HG02884 (cell line): ENCODE results near the gene DAZAP1.
"Not testable (repeated sequence)": the region's sequence is repeated elsewhere in the genome, so short reads cannot be mapped to it uniquely, and the experiment has no call there.

Experiments
- ATAC-seq: cut with Tn5 transposase; IDR thresholded peaks from one replicate; pipeline ENCODE4 v1.9.1; 2021; ENCODE audit warnings: mild to moderate bottlenecking, moderate library complexity; ENCODE audit not compliant: unreplicated experiment

The DAZAP1 gene

GRCh38 chr19:1471010-1471514 lies 63.7 kb downstream of the DAZAP1 start:
- ATAC-seq: no peak

- no peak for ATAC-seq
Measured at GRCh38 chr19:1471515-1472160, 64.3 kb downstream of the DAZAP1 start.

- ATAC-seq: no peak
Measured at GRCh38 chr19:1472231-1473084, 65.1 kb downstream of the DAZAP1 start.

- no peak for ATAC-seq
Measured at GRCh38 chr19:1473085-1473851, 65.9 kb downstream of the DAZAP1 start.

DNA sequence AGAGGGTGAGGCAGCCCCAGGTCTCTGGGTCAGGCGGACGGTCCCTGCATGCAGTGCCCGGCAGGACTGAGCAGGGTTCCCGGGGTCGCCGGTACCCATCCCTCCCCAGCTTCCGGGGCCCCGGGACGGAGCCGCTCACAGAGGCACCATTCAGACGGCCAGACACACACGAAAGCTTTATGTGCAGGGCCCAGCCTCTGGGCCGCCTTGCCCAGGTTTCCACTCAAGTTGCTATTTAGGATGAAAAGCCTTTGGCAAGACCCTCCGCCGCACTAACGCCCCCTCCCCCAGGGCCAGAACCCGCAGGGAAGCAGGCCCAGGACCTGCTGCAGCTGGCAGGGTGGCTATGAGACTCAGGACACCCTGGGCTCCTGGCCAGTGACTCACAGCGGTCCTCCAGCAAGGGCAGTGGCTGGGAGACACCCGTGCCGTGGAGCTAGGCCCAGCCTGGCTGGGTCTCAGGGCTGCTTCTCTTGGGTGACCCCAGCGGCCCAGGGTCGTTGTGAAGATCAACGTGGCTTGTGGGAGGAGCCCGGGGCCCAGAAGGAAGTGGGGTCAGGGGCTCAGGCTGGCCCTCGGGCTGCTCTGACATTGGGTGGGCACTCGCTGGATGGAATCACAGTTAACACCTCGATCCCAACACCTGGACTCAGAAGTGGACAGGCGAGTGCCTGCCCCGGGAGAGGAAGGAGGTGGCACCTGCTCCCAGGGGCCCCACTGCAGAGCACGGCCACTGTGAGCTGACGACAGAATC lies 66.8 kb downstream of the DAZAP1 start:
- no peak for ATAC-seq

GRCh38 chr19:1474765-1475351 lies 67.5 kb downstream of the DAZAP1 start:
- no peak for ATAC-seq

- no peak for ATAC-seq
Measured at GRCh38 chr19:1475751-1476437, 68.5 kb downstream of the DAZAP1 start.

DNA sequence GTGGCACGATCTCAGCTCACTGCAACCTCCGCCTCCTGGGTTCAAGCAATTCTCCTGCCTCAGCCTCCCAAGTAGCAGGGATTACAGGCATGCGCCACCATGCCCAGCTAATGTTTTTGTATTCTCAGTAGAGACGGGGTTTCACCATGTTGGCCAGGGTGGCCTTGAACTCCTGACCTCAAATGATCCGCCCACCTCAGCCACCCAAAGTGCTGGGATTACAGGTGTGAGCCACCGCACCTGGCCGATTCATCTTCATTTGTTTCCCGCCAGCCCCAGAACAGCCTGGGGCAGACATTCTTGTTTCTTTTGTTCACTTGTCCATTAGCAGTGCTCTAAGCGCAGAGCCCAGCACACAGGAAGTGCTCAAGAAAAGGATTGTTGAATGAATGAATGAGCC lies 69.7 kb downstream of the DAZAP1 start:
- not testable (repeated sequence) for ATAC-seq

- ATAC-seq: peak; percentile 74
Measured at GRCh38 chr19:1478934-1479707, 71.7 kb downstream of the DAZAP1 start, which contains the start of gene C19orf25. Gene C19orf25, minus strand, starts transcription at chr19:1479215. Its CDS starts 312 bp downstream, at chr19:1478903.

DNA sequence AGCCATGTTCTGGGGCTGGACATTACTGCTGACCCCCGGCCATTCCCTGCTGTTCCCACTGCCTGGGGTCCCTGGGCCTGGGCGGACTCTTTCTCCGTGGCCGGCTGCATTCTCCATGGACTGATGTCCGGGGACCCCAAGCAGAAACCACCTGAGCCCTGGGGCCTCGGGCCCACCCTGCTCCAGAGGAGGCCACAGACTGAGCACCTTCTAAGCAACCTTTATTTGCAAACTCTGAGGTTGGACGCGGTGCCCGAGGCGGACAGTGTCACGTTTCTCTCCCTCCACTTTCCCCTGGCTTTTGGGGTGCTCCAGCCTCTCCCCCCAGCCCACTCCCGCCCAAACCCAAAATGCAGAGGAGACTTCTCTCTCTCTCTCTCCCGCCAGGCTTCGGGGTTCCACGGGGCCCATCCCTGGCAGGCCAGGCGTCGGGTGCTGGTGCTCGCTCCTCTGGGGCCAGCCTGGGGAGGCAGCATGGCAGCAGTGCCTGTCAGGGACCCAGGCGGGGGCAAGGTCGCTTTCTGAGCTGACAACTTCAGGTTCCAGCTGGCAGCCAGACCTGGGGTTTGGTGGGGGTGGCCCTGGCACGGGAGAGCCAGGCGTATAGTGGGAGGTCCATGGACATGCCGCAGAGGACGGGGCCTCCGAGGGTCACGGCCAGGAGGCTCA lies 74.0 kb downstream of the DAZAP1 start:
- no peak for ATAC-seq

DNA sequence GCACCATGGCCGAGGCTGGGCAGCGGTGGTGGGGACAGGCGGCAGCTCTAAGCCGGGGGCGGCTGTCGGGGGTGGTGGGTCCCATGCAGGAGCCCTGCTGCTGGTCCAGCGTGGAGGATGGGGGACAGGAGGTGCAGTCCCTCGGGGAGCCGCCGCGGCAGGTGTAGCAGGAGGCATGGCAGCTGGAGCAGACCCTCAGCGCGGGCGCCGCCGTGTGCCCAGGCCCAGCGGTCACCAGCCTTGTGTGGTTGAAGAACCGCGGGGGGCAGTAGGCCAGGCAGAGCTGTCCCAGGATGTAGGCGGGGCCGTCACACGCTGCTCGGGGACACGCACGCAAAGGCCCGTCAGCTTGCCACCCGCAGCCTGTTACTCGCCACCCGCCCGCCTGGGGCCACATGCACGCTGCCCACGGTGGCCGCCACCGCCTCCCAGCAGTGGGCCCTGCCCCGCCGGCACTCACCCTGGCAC lies 74.5 kb downstream of the DAZAP1 start:
- no peak for ATAC-seq

DNA sequence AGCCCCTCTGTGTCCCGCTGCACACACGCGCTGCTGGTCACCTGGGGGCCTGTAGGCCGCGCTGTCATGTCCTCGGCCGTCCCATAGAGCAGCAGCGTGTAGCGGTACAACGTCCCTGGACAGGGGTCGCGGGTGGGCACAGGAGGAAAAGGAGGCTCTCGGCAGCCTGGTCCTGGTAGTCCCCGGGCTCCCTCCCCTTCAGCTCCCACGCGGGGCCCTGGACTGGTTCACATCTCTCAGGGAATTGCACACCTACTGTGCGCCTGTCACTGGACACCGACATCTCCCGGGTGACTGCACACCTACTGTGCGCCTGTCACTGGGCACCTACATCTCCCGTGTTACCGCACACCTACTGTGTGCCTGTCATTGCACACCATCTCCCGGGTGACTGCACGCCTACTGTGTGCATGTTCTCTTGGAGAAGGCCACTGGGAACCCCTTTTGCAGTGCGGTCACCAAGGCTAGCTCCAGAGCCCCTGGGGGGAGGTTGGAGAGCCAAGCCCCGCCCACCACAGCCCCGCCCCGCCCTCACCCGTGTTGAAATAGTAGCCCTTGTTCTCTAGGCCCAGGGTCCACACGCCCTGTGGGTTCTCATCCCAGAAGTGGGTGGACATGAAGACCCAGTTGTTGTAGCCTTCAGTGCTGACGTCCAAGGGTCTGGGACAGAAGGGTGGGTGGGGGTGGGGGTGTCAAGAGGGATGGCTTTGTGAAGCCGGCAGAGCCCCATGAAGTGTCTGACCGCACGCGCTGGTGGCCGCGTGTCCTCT lies 75.2 kb downstream of the DAZAP1 start:
- no peak for ATAC-seq

- ATAC-seq: no peak
Measured at GRCh38 chr19:1483131-1483978, 76.0 kb downstream of the DAZAP1 start.

GRCh38 chr19:1483979-1484428 lies 76.6 kb downstream of the DAZAP1 start:
- no peak for ATAC-seq
